A673 (cell line): ENCODE results near the gene NIT1.

ENCODE experiments used
- CTCF ChIP-seq: fragments of 300-800, 200-600 bp; sonication (generic); conservative IDR thresholded peaks from 2 replicates; pipeline ENCODE4 v1.5.1; 2017; ENCODE audit warnings: low read depth, mild to moderate bottlenecking, antibody characterized with exemption, low read length, moderate library complexity, mixed read lengths
- EZH2 ChIP-seq: fragments of 200-600 bp; sonication (generic); IDR thresholded peaks from 2 replicates; pipeline ENCODE4 v1.6.1; 2017; ENCODE audit warnings: borderline replicate concordance, low read depth, mild to moderate bottlenecking, mixed read lengths, antibody characterized with exemption, low read length; ENCODE audit not compliant: poor library complexity, severe bottlenecking

- no peak for TF ChIP-seq EZH2
- TF ChIP-seq CTCF = no peak
Observed at GRCh38 chr1:161092621-161093028, 25.3 kb upstream of the NIT1 start.
